GM12878 (cell line): ENCODE data around the gene HSP90AB1. TPM values are rescaled to one million over a fixed set of nuclear protein-coding genes. Genes with fewer than 3 reads are reported as not detected.

Experiments
- ATAC-seq: fragments of 200-7000 bp; cut with Tn5 transposase; 3 replicates; pipeline ENCODE4 v1.9.1; 2020; ENCODE audit warnings: mild to moderate bottlenecking, moderate library complexity
- BruUV-seq: library from RNA; stranded (reverse); fragments of 400-500 nt; replicated peaks from 2 replicates; lab custom pipeline; 2021; lab: Mats Ljungman, UMichigan
- CTCF ChIA-PET: fragments of 300-600 bp; sonication (Branson Sonifier 250); formaldehyde crosslinking; extraction: SDS; loops from one replicate; lab custom pipeline; 2021; ENCODE audit warnings: inconsistent platforms; lab: Yijun Ruan, JAX
- POLR2A ChIA-PET: fragments of 350-600 bp; formaldehyde crosslinking; extraction: SDS; loops from one replicate; lab custom pipeline; 2021; ENCODE audit warnings: inconsistent platforms; lab: Charles Lee
- RAD21 ChIA-PET: fragments of 300-600 bp; sonication (Branson Sonifier 250); formaldehyde crosslinking; loops from one replicate; lab custom pipeline; 2023; ENCODE audit warnings: antibody characterized with exemption; ENCODE audit not compliant: unreplicated experiment; lab: Charles Lee
- SMC1A ChIA-PET: fragments of 300-600 bp; sonication (Branson Sonifier 250); formaldehyde crosslinking; loops from one replicate; lab custom pipeline; 2023; ENCODE audit not compliant: unreplicated experiment, uncharacterized antibody; lab: Charles Lee
- DNase-seq: peaks from one replicate; pipeline ENCODE4 v3.0.0-alpha.2; 2011; ENCODE audit warnings: low read depth, low spot score
- FAIRE-seq: peaks from 3 replicates; lab custom pipeline; 2011; peaks lifted over from hg19 to GRCh38; lab: Jason Lieb, UNC
- H2AFZ ChIP-seq: 2 replicates; pipeline ENCODE4 v1.6.0; 2011; ENCODE audit warnings: low read depth, low read length, control low read depth; ENCODE audit not compliant: control insufficient read depth
- H3K27ac ChIP-seq: 2 replicates; pipeline ENCODE4 v1.5.1; 2011; ENCODE audit warnings: control low read depth; ENCODE audit not compliant: control insufficient read depth, insufficient read depth
- H3K27me3 ChIP-seq, 2 experiments: replicated peaks in 1 of 2; 2 replicates each; pipeline versions ENCODE4 v1.6.0 to v1.6.1; 2011; ENCODE audit warnings: low read length in 1 of 2; ENCODE audit not compliant: control insufficient read depth in 2 of 2, insufficient read depth in 2 of 2
- H3K36me3 ChIP-seq, 2 experiments: 2 replicates each; pipeline ENCODE4 v1.5.1; 2011; ENCODE audit warnings: low read length in 1 of 2; ENCODE audit not compliant: control insufficient read depth in 2 of 2, insufficient read depth in 2 of 2
- H3K4me1 ChIP-seq: 2 replicates; pipeline ENCODE4 v1.6.1; 2011; ENCODE audit warnings: mild to moderate bottlenecking, low read length, moderate library complexity, mixed read lengths; ENCODE audit not compliant: control insufficient read depth, insufficient read depth
- H3K4me2 ChIP-seq: 2 replicates; pipeline ENCODE4 v1.6.0; 2011; ENCODE audit warnings: control low read depth; ENCODE audit not compliant: control insufficient read depth, insufficient read depth
- H3K4me3 ChIP-seq: fragments of 200-600 bp; sonication (generic); 2 replicates; pipeline ENCODE4 v1.5.1; 2016
- H3K79me2 ChIP-seq: 2 replicates; pipeline ENCODE4 v1.6.0; 2011; ENCODE audit warnings: low read length; ENCODE audit not compliant: control insufficient read depth, insufficient read depth
- H3K9ac ChIP-seq: 2 replicates; pipeline ENCODE4 v1.8.0; 2011; ENCODE audit warnings: low read length, control low read depth, mixed read lengths; ENCODE audit not compliant: control insufficient read depth, insufficient read depth
- H3K9me3 ChIP-seq: replicated peaks from 3 replicates; pipeline ENCODE4 v1.5.1; 2011; ENCODE audit warnings: mild to moderate bottlenecking, low read length; ENCODE audit not compliant: control insufficient read depth, insufficient read depth
- H4K20me1 ChIP-seq: 2 replicates; pipeline ENCODE4 v1.6.0; 2011; ENCODE audit not compliant: control insufficient read depth, insufficient read depth
- BACH1 ChIP-seq: fragments of 450-650 bp; IDR thresholded peaks from 2 replicates; pipeline ENCODE4 v1.6.1; 2017; ENCODE audit warnings: mild to moderate bottlenecking, borderline replicate concordance
- CHD1 ChIP-seq: IDR thresholded peaks from 2 replicates; pipeline ENCODE4 v1.6.1; 2012; ENCODE audit warnings: low read depth, low read length, improper control_type of control experiment
- GATAD2B ChIP-seq: fragments of 450-650 bp; conservative IDR thresholded peaks from 2 replicates; pipeline ENCODE4 v1.6.1; 2017; ENCODE audit warnings: low read depth, mild to moderate bottlenecking, moderate library complexity
- HDAC6 ChIP-seq: fragments of 200-600 bp; sonication (generic); IDR thresholded peaks from one replicate; pipeline ENCODE4 v1.8.0; 2017; ENCODE audit warnings: antibody characterized with exemption; ENCODE audit not compliant: unreplicated experiment
- LARP7 ChIP-seq: fragments of 450-650 bp; IDR thresholded peaks from 2 replicates; pipeline ENCODE4 v1.6.1; 2017; ENCODE audit warnings: mild to moderate bottlenecking
- MAX ChIP-seq: IDR thresholded peaks from 2 replicates; pipeline ENCODE4 v1.6.1; 2012; ENCODE audit warnings: low read depth, low read length, improper control_type of control experiment
- NR2C2 ChIP-seq: IDR thresholded peaks from 2 replicates; pipeline ENCODE4 v1.6.1; 2011; ENCODE audit warnings: borderline replicate concordance, low read depth; ENCODE audit not compliant: control insufficient read depth, insufficient read length
- POU2F2 ChIP-seq: IDR thresholded peaks from 3 replicates; pipeline ENCODE4 v1.6.1; 2011; ENCODE audit warnings: low read depth, mild to moderate bottlenecking, low read length, borderline replicate concordance
- RB1 ChIP-seq: fragments of 450-650 bp; formaldehyde crosslinking; IDR thresholded peaks from 2 replicates; pipeline ENCODE4 v1.6.1; 2017; ENCODE audit warnings: mild to moderate bottlenecking, borderline replicate concordance
- RUNX3 ChIP-seq: IDR thresholded peaks from 2 replicates; pipeline ENCODE4 v1.6.1; 2012; ENCODE audit warnings: low read length, inconsistent platforms
- TAF1 ChIP-seq: IDR thresholded peaks from 2 replicates; pipeline ENCODE4 v1.6.1; 2011; ENCODE audit warnings: mild to moderate bottlenecking, low read depth, low read length, borderline replicate concordance
- WGBS: methylation state at CpG from one replicate; pipeline ENCODE4 v1.1.6; 2016; ENCODE audit warnings: low lambda C conversion rate; ENCODE audit not compliant: insufficient replicate concordance, insufficient coverage; ENCODE audit errors: missing lambda C conversion rate; 5-methylcytosine and 5-hydroxymethylcytosine counted together
- in situ Hi-C: fragments of 300-500 bp; cut with MboI; formaldehyde crosslinking; loops from 9 replicates; pipeline ENCODE4 v1.14.3; 2018; ENCODE audit warnings: mixed read lengths
- intact Hi-C: fragments of 100-400 bp; cut with micrococcal nuclease; formaldehyde crosslinking; loops from one replicate; pipeline ENCODE4 v1.14.2; 2022; ENCODE audit not compliant: unreplicated experiment
- polyA plus RNA-seq, 11 experiments: library from polyadenylated mRNA; depleted of rRNA in 4 of 11; unstranded in 6 of 11; stranded (reverse) in 5 of 11; fragments of >200 nt; fragmentation: Nextera tagmentation in 4 of 11; fragmentation: Illumina TruSeq in 1 of 11; extraction: Ambion mirVana in 4 of 11; extraction: Trizol in 1 of 11; gene quantifications; 1 replicate in 1 of 11; 2 replicates in 10 of 11; pipeline versions ENCODE4 v1.2.1 to v1.2.3, GENCODE V29; 2011 to 2016; ENCODE audit warnings: inconsistent platforms in 2 of 11, missing spikeins in 2 of 11, low read depth in 1 of 11
- total RNA-seq, 4 experiments: library from RNA; depleted of rRNA in 3 of 4; stranded (reverse); fragments of >200 nt in 3 of 4; fragmentation: Illumina TruSeq in 1 of 4; extraction: Trizol in 1 of 4; gene quantifications; 2 replicates each; pipeline versions ENCODE4 v1.2.1 to v1.2.3, GENCODE V29; 2013 to 2021
- TF ChIP-seq, protein P1 (sequence below): fragments of 450-650 bp; IDR thresholded peaks from 2 replicates; pipeline ENCODE4 v1.6.1; 2017; ENCODE audit warnings: mild to moderate bottlenecking, moderate library complexity
- TF ChIP-seq, protein P2 (sequence below): fragments of 450-650 bp; IDR thresholded peaks from 2 replicates; pipeline ENCODE4 v1.6.1; 2016; ENCODE audit warnings: mild to moderate bottlenecking

The HSP90AB1 gene
- total and polyA plus RNA-seq, 10 of the 15 experiments (the other 5 are each of a cell fraction or from before 2014, with no cell fraction given): 988 to 1,682 (median 1,146) TPM

- Histone ChIP-seq H3K9ac (peak within 1 kb of the TSS; percentile 90), H3K79me2 (peaks cover 53% of the 10 kb centered on the region), H3K9me3 (no peaks in the 10 kb centered on the region), H3K4me1 (peaks cover 48% of the 10 kb centered on the region), H2AFZ (peak within 1 kb of the TSS; percentile 46), H3K27me3 (peaks cover 0 to 2% of the 10 kb centered on the region in 2 experiments; a peak in 1 of 4 replicates), H3K4me2 (peak within 1 kb of the TSS; percentile 99), H4K20me1 (no peaks in the 10 kb centered on the region), H3K4me3 (peak within 1 kb of the TSS; percentile 98), H3K27ac (peak within 1 kb of the TSS; percentile 99), H3K36me3 (peaks cover 2 to 4% of the 10 kb centered on the region in 2 experiments; a peak in 3 of 4 replicates)
- intact Hi-C loops: loop anchor here (2.0 kb wide), 1 partner anchor 48 kb away; the partner anchor contains the start of gene AARS2
- DNase-seq: no peak
- no TSS peak for BruUV-seq
- CTCF ChIA-PET: interaction anchor here (0.6 to 6.3 kb wide), 19 partner anchors 10 to 604 kb away, joined by 3 to 163 read pairs (median 6); partner anchors contain the start of genes AARS2 and HSP90AB1
- FAIRE-seq: no peak
- ATAC-seq: peak; percentile 48
- in situ Hi-C loops: loop anchor here (5.0 kb wide), 1 partner anchor 72 kb away; no protein-coding TSS in a partner anchor
- RAD21 ChIA-PET: interaction anchor here (1.6 to 3.2 kb wide), 3 partner anchors 9 to 92 kb away, joined by 3 to 20 read pairs (median 6); partner anchors contain the start of gene HSP90AB1
- SMC1A ChIA-PET: interaction anchor here (0.7 to 1.5 kb wide), 3 partner anchors 10 to 92 kb away, joined by 3 to 7 read pairs (median 6); no protein-coding TSS in a partner anchor
- WGBS: under 1% methylated on average over 45 of the region's 72 CpGs
- POLR2A ChIA-PET: interaction anchor here (0.7 to 10.7 kb wide), 9 partner anchors 10 to 265 kb away, joined by 3 to 131 read pairs (median 4); partner anchors contain the start of gene HSP90AB1
- TF ChIP-seq, protein P1, sequence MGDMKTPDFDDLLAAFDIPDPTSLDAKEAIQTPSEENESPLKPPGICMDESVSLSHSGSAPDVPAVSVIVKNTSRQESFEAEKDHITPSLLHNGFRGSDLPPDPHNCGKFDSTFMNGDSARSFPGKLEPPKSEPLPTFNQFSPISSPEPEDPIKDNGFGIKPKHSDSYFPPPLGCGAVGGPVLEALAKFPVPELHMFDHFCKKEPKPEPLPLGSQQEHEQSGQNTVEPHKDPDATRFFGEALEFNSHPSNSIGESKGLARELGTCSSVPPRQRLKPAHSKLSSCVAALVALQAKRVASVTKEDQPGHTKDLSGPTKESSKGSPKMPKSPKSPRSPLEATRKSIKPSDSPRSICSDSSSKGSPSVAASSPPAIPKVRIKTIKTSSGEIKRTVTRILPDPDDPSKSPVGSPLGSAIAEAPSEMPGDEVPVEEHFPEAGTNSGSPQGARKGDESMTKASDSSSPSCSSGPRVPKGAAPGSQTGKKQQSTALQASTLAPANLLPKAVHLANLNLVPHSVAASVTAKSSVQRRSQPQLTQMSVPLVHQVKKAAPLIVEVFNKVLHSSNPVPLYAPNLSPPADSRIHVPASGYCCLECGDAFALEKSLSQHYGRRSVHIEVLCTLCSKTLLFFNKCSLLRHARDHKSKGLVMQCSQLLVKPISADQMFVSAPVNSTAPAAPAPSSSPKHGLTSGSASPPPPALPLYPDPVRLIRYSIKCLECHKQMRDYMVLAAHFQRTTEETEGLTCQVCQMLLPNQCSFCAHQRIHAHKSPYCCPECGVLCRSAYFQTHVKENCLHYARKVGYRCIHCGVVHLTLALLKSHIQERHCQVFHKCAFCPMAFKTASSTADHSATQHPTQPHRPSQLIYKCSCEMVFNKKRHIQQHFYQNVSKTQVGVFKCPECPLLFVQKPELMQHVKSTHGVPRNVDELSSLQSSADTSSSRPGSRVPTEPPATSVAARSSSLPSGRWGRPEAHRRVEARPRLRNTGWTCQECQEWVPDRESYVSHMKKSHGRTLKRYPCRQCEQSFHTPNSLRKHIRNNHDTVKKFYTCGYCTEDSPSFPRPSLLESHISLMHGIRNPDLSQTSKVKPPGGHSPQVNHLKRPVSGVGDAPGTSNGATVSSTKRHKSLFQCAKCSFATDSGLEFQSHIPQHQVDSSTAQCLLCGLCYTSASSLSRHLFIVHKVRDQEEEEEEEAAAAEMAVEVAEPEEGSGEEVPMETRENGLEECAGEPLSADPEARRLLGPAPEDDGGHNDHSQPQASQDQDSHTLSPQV: 0 out of 2 replicates have a peak, but pooled peaks have one; percentile 37
- peak; percentile 35 for TF ChIP-seq HDAC6
- no peak for TF ChIP-seq RUNX3
- peak; percentile 82 for TF ChIP-seq MAX
- TF ChIP-seq GATAD2B: peak; percentile 97
- peak; percentile 81 for TF ChIP-seq BACH1
- peak; percentile 65; the same call in 1 of the 2 replicates for TF ChIP-seq TAF1
- 0 out of 2 replicates have a peak, but pooled peaks have one; percentile 2 for TF ChIP-seq CHD1
- peak; percentile 30; the same call in 1 of the 2 replicates for TF ChIP-seq RB1
- TF ChIP-seq NR2C2: no peak
- 0 out of 3 replicates have a peak, but pooled peaks have one; percentile 38 for TF ChIP-seq POU2F2
- TF ChIP-seq LARP7: peak; percentile 93
- TF ChIP-seq, protein P2, sequence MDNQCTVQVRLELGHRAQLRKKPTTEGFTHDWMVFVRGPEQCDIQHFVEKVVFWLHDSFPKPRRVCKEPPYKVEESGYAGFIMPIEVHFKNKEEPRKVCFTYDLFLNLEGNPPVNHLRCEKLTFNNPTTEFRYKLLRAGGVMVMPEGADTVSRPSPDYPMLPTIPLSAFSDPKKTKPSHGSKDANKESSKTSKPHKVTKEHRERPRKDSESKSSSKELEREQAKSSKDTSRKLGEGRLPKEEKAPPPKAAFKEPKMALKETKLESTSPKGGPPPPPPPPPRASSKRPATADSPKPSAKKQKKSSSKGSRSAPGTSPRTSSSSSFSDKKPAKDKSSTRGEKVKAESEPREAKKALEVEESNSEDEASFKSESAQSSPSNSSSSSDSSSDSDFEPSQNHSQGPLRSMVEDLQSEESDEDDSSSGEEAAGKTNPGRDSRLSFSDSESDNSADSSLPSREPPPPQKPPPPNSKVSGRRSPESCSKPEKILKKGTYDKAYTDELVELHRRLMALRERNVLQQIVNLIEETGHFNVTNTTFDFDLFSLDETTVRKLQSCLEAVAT: peak; percentile 46; the same call in 1 of the 2 replicates
Measured at GRCh38 chr6:44265007-44265721, 18.3 kb downstream of the HSP90AB1 start, which contains the start of gene NFKBIE. Gene NFKBIE (minus strand): TSS chr6:44265551. CDS start chr6:44265346, 205 bp downstream.
